Central memory CD4-positive, alpha-beta T cell (primary cell): Measurements from ENCODE around the gene ACO2.

Experiments
- DNase-seq: peaks from one replicate; pipeline ENCODE4 v3.0.0; 2022

ACO2 gene

DNA sequence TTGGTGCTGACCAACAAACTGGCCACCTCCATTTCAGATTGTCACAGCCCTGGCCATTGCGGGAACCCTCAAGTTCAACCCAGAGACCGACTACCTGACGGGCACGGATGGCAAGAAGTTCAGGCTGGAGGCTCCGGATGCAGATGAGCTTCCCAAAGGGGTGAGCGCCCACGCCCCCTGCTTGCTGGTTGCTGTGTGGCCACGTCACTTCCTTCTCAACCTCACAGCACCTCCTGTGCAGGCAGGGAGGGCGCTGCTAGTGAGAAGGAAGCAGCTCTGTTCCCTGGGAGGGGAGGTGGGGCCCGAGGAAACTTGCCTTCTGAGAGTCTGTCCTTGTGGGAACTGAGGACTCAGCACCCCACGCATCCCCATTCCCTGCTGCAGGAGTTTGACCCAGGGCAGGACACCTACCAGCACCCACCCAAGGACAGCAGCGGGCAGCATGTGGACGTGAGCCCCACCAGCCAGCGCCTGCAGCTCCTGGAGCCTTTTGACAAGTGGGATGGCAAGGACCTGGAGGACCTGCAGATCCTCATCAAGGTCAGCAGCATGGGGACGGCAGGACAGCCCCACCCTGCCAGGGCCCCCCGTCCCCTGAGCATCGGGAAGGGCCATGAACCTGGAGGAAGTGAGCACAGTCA lies 56.0 kb downstream of the ACO2 start:
- DNase-seq, result peak; percentile 70

GRCh38 chr22:41525450-41526225 lies 56.7 kb downstream of the ACO2 start:
- no peak for DNase-seq

- no peak for DNase-seq
These were observed 57.4 kb downstream of the ACO2 start for GRCh38 chr22:41526226-41526829.

DNA sequence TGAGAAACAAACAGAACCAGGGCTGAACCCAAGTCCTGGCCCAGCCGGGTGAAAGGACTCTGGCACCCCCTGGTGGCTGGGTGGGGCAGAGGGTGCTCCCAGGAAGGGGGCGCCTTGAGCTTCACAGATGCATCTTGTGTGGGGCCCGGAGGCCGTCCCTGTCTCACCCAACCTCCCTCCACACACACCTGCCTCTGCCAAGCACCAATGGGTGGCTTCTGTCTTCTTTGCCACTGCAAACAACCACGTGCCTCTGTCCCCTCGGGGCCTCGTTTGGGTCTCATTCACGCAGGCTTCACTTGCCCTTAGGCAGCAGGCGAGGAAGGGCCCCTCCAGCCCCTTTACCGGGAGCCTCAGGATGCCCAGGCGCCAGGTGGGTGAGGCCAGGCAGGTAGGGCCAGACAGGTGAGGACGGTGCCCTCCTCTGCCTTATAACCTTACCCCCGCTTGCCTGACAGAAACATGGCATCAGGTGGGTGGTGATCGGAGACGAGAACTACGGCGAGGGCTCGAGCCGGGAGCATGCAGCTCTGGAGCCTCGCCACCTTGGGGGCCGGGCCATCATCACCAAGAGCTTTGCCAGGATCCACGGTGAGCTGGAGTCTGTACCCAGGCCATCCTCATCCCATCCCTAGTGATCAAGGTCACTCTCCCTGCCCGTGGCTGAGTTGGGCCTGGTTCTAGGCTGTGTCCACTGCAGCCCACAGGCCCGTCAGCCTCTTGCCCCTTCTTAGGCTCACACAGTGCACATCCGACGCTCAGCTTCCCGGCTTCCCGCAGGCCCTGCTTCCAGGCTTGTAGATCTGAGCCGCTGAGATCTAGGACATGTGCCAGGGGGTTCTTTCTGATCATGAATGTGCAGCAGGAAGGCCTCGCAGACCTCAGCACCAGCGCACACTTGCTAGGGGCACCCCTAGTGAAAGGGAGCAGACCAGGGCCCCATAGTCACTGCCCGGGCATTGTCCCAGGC lies 58.2 kb downstream of the ACO2 start:
- peak; percentile 54 for DNase-seq

DNA sequence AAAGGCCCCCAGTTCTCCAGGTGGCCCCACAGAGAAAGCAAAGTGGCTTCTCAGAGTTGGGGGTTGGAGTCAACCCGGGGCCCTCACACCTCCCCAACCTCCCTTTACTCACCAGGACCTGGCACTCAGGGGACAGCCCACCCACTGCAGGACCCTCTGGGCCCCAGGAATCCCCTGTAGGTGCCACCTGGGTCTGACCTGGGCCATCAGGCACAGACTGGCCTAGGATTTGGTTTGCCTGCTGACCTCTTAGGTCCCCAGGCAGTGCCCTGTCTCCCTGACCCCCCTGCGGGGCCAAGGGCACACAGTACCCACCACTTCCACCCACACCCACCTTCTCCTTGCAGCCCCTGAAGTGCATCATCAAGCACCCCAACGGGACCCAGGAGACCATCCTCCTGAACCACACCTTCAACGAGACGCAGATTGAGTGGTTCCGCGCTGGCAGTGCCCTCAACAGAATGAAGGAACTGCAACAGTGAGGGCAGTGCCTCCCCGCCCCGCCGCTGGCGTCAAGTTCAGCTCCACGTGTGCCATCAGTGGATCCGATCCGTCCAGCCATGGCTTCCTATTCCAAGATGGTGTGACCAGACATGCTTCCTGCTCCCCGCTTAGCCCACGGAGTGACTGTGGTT lies 59.3 kb downstream of the ACO2 start:
- no peak for DNase-seq

DNA sequence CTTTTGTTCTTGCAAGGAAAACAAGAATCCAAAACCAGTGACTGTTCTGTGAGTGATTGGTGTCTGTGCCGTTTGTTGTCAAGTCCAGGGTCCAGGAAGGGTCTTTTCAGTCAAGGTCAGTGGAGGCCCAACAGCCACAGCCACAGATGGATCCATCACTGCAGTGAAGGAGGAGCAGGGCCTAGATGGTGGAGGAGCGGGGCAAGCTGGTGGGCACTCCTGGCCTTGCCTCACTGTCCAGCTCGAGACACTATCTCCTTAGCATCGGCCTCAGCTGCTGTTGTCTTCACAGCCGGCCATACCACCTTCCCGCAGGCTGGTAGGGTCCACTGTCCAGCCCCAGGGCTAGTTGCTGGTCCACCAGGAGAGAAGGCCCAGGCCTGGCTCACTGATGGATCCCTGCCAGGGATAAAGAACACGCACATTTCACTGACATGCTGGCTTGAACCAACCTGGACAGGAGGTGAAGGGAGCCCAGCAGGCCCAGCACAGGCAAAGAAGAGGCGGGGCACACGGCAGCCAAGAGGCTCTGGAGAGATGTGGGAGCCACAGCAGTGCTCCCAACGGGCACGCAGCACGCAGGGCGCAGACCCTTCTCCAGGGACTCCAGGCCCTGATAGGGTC lies 60.1 kb downstream of the ACO2 start:
- DNase-seq, result no peak

DNA sequence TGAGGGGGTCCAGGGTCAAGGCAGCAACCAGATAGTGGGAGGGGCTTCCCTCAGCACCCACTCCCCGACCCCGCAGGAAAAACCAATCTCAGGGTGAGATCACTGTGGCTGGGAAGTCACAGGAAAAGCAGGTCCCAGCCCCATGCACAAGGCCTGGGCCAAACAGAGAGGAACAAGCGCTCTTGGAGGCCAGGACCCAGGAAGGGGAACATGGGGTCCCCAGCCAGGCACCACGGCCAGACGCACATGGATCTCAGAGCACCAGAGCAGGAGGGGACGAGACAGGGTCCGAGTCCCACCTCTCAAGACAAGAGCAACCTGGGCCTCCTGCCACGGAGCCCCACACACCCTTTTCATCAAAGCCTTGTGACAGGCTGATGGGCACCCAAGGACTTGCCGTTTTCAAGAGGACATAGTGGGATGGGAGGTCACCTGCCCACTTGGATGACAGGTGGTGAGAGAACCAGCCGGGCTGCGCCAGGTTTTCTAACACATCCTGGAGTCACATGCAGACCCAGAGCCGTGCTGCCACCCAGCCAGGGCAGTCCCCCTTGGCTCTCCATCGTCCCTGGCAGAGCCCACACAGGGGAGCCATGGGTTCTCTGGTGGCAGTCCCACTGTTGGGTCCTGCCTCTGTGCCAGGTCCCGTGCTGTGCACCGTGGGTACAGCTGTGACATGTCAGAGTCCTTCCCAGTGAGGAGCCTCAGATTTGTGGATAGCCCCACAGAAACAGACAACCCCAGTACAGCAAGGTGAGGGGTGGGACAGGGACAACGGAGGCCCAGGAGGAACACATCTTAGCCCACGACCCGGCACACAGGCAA lies 62.2 kb downstream of the ACO2 start:
- DNase-seq, result no peak

GRCh38 chr22:41531715-41532477 lies 63.0 kb downstream of the ACO2 start:
- no peak for DNase-seq

- peak; percentile 42 for DNase-seq
These were observed 64.2 kb downstream of the ACO2 start for GRCh38 chr22:41532908-41533825.

DNA sequence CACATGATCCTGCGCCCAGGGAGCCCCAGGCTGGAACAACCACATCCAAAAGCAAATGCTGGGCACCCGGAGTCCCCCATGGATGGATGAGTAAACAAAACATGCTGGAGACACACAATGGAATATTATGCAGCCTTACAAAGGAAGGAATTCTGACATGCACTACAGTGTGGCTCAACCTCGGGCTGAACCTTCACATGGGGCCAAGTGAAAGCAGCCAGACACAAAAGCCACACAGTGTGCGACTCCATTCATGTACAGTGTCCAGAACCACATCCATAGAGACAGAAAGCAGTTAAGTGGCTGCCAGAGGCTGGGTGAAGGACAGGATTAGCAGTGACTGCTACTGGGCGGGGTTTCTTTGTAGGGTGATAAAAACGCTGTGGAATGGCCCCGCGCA lies 65.3 kb downstream of the ACO2 start:
- DNase-seq, result no peak

DNA sequence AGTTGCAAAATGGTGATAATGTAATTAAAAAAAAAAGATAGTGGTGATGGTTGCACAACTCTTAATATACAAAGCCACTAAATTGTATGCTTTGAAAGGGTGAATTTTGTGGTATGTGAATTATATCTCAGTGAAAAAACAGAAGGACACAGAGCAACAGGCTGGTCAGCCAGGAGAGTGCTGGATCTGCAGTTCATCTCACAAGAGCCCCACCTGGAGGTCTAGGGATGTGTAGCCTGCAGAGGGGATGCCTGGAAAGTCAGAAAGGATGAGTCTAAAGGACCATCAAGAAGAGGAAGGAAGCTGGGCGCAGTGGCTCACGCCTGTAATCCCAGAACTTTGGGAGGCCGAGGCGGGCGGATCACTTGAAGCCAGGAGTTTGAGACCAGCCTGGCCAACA lies 66.3 kb downstream of the ACO2 start:
- DNase-seq, result no peak

- DNase-seq, result no peak
These were observed 68.3 kb downstream of the ACO2 start for GRCh38 chr22:41537203-41537602.

DNA sequence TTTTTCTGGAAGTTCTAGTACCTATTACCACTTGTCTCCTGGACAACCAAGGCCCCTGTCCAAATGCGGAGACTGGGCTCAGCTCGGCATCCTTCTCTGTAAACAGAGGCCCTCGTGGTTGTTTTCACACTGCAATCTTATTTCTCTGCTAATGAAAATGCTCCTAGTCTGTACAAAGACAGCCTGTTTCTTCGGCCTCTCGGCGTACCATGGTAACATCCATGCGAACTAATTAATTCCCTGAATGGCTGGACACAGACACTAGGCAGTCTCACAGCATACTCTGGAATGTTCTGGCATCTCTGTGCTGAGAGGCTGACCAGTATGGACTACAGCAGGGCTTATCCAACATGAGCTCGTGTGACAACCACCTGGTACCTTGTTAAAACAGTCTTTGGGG lies 69.7 kb downstream of the ACO2 start:
- DNase-seq, result no peak

- no peak for DNase-seq
These were observed 70.5 kb downstream of the ACO2 start for GRCh38 chr22:41539146-41540005.

DNA sequence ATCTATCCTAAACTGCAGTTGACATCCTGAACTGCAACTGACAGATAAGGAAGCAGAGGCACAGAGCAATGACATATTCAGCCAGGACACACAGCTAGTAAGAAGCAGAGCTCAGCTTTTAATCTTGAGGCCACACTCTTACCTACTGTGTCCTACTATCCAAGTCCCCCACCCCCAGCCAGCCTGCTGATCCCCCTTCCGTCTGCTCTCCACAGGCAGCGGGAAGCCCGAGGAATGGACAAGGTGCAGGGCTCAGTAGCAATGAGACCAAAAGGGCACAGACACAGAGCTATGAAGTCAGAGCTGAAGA lies 71.0 kb downstream of the ACO2 start:
- no peak for DNase-seq

DNA sequence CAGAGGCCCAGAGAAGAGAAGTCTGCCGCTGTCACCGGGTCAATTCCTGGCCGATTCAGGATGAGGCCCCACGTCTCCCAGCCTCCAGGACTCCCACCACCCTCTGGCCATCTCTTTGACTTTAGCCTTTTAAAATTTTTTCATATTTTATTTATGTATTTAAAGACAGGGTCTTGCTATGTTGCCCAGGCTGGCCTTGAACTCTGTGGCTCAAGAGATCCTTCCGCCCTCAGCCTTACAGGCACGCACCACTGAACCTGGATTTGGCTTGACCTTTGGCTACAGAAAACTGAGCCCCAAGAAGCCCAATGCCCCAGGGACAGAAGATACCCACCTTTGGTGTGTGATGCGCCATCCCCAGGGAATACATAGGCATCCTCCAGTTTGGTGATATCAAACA lies 71.4 kb downstream of the ACO2 start:
- no peak for DNase-seq

- DNase-seq, result no peak
These were observed 72.6 kb downstream of the ACO2 start for GRCh38 chr22:41541484-41541883.

DNA sequence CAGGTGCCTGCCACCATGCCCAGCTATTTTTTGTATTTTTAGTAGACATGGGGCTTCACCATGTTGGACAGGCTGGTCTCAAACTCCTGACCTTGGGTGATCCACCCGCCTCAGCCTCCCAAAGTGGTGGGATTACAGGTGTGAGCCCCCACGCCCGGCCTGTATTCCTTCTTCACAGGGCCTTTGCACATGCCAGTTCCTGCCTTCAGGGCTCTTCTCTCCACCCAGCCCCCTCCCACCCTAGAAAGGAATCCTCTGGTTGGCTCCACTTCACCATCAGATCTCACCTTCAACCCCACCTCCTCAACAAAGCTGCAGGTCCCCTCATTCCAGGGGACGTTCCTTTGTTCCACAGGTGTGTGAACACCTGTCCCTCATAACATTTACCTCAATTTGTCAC lies 73.3 kb downstream of the ACO2 start:
- no peak for DNase-seq
